Stimulated activated naive CD4-positive, alpha-beta T cell treated with Interleukin-2 at 50 U/mL for 16 hours (primary cell): ENCODE measurements around the gene TMEM98.
"Not testable (repeated sequence)": the region's sequence is repeated elsewhere in the genome, so short reads cannot be mapped to it uniquely, and the experiment has no call there.

Experiments used
- DNase-seq: peaks from one replicate; lab custom pipeline; 2025; lab: John Stamatoyannopoulos, UW

The TMEM98 gene

DNA sequence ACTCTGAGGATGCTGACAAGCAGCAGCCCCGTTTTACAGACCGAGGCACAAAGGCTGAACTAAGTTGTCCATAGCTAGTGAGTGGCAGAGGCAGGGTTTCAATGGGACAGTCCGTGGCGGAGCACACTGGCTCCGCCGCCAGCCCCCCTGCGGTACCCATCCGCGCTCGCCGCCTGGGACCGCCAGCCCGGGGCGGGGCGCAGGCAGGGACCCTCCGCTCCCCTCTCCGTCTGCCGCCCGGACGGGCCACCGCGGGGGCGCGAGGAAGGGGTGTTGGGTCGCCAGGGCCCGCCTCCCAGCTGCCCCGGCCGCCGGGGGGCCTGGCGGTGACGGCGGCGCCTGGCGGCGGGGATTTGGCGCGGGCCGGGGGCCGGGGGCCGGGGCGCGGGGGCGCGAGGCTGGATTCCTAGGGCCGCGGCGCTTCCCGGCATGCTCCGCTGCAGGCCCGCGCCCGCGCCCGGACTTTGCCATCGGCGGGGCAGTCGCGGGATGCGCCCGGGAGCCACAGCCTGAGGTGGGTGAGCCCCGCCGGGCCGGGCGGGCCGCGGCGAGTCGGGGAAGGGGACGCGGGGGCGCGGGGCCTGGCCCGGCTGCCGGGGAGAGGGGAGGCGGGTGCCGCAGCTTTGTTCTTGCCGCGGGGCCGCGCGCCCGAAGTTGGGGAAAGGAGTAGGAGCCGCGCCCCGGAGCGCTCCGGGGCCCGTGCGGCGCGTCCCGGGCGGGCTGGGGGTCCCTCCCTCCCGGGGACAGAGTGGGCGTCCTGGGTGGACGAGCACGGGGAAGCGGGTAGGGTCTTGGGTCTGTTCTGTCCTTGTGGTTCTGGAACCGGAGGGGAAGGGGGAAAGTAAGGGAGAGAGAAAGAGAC is at the start of gene TMEM98:
Gene TMEM98 (plus strand): TSS at position 430 of the 862 bp plus-strand sequence. CDS start 3,376 bp downstream, outside the sequence.
- DNase-seq = no peak

DNA sequence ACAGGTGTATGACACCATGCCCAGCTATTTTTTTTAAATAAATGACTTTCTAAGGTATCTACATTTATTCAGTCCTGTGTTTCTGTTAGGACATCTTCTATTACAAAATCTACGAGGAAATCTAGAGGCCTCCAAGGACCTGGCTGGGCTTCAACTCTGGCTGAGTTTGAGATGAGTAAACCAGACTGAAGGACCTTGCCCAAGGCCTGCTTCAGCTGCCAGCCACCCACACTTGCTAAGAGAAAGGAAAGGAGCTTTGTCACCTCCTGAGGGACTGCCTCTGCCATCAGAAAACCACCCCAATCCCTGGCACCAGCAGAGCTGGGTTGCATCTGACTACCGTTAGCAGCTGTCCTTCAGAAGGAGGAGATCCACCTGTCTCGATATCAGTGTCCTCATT is 49.7 kb upstream of the TMEM98 start:
- no peak for DNase-seq

- DNase-seq = no peak
These were observed 48.8 kb upstream of the TMEM98 start for GRCh38 chr17:32879134-32879533.

DNA sequence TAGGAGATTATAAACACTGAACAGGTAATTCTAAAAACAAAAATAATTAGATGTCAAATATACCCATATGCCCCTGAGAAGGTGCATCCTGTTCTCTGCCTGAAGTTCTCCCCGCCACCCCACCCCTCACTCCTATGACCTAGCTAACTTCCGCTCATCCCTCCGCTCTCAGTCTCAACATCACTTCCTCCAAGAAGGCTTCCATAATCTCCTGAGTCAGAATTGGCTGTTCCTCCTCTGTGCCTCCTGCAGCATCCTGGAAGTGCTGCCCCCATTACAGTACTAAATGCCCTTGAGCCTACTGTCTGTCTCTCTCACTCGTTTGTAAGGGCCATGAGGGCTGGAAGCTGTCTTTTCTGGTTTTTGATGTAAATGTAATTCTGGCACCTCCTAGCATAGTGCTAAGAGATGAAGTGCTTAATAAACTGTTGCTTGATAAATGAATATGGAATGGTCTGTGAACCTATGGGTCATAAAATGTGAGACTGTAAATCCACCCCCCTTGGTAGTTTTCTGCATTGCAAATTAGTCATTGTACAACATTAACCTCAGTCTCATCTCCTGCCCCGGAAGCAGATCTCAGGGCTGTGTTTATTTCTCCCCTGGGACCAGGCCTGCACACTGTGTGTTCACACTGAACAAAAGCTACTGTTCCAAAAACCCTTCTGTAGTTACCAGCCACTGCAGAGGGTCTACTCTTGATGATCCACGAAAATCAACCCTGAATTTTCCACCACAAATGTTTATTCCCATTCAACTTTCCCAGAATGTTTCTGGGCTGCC is 47.1 kb upstream of the TMEM98 start:
- DNase-seq = no peak

DNA sequence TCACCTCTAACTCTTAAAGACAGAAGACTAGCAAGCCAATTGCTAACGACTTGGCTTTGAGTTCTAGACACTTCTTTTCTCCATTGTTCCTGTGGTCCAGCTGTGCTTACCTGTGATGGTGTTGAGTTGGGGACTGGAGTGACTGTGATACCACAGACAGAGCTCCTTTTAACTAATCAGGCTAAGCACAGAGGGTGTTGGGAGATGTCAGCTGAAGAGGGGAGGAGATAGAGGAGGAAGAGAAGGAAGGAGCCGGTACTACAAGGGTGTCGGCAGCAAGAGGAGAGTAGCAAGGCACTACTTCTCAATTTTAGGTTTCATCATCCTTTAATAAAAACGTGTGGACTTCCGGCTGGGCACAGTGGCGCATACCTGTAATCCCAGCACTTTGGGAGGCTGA is 45.9 kb upstream of the TMEM98 start:
- no peak for DNase-seq

GRCh38 chr17:32882734-32883133 is 45.2 kb upstream of the TMEM98 start:
- peak; percentile 23 for DNase-seq

- DNase-seq = not testable (repeated sequence)
These were observed 41.0 kb upstream of the TMEM98 start for GRCh38 chr17:32886951-32887350.

GRCh38 chr17:32887410-32887809 is 40.5 kb upstream of the TMEM98 start:
- not testable (repeated sequence) for DNase-seq

- no peak for DNase-seq
These were observed 33.7 kb upstream of the TMEM98 start for GRCh38 chr17:32894245-32894644.

- DNase-seq = no peak
These were observed 31.2 kb upstream of the TMEM98 start for GRCh38 chr17:32896647-32897258.

DNA sequence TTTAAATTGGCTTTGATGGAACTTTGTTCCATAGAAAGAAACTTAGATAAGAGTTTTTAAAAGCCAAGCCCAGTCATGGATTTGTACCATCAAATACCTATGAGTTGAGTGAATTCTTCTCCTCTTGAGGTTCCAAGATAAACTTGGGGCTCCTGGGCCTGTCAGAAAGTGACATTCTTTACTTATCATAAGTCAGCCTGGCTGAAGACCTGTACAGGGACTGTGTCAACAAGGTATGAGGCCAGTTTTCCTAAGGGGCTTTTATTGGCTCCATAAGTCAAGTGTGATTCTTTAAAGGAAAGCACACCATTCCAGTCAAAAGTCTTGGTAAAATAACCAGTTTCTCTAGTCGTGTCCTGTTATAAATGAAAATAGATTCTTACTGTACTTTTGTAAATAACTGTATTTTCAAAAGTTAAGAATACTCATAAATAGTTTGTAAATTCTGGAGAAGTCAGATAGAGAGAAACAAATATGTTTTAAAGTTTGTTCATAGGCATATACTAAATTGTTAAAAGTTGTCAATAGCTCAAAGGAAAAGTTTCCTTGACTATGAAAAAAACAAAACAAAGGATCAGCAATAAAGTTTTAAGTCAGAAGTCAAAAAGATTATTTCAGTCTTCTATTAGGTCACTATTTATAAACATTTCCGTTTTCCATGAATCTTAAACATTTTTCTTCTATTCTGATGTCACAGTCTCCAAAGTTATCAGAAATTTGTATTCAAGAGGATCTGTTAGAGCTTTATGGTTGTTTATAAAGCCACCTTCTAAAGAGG is 28.5 kb upstream of the TMEM98 start:
- DNase-seq = no peak

DNA sequence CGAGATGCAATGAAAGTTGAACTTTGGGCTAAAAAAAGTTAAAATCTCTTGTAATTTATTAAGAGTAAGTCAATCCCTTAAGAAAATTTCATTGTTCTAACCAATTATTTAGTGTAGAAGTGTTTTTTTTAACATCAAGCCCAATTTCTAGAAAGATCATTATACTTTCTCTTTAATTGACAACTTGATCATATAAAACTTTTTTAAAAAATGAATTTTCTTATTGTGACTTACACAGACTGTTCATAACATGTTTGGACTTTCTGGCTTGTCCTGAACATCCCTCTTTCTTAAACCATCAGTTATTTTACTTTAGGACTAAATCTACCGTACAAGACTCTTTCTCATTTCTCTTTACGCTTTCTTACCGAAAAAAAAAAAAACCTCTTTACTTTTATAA is 26.2 kb upstream of the TMEM98 start:
- no peak for DNase-seq

- no peak for DNase-seq
These were observed 23.9 kb upstream of the TMEM98 start for GRCh38 chr17:32903774-32904673.

DNA sequence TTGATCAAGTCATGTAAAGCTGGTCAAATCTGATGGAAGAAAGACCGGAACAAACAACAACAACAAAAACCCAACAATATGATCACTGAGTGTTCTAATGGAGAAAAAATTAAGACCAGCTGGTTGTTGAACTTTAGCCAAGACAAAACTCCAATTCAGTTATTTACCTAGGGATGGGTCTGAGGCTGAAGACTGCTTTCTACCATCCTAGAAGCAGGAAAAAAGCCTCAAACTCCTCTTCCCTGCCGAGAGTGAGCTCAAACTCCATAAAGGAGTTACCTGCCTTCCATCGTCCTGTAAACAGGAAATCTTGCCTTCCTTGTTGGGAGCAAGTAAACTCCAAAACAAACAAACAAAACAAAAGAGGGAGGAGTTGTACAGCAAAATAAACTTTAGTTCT is 23.1 kb upstream of the TMEM98 start:
- no peak for DNase-seq

- DNase-seq = no peak
These were observed 20.4 kb upstream of the TMEM98 start for GRCh38 chr17:32907583-32907982.

GRCh38 chr17:32909787-32910369 is 18.1 kb upstream of the TMEM98 start:
- peak; percentile 45 for DNase-seq

DNA sequence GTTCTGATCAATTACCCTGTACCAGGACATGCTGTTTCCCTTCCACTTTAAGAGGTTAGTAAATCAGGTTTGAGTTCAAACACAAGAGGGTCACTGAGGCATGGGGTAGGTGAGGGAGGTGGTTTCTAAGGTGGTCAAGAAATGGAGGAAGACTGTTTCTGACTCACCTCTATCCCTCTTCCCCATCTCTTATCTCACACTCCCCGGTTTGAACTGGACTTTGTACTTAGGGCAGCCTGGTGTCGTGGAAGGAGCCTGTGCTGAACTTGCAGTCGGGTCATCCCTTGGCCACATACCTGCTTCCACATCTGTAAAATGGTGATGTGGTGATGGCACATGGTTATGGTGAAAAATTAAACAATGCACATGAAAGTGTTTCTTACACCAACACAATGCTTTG is 17.2 kb upstream of the TMEM98 start:
- DNase-seq = no peak

DNA sequence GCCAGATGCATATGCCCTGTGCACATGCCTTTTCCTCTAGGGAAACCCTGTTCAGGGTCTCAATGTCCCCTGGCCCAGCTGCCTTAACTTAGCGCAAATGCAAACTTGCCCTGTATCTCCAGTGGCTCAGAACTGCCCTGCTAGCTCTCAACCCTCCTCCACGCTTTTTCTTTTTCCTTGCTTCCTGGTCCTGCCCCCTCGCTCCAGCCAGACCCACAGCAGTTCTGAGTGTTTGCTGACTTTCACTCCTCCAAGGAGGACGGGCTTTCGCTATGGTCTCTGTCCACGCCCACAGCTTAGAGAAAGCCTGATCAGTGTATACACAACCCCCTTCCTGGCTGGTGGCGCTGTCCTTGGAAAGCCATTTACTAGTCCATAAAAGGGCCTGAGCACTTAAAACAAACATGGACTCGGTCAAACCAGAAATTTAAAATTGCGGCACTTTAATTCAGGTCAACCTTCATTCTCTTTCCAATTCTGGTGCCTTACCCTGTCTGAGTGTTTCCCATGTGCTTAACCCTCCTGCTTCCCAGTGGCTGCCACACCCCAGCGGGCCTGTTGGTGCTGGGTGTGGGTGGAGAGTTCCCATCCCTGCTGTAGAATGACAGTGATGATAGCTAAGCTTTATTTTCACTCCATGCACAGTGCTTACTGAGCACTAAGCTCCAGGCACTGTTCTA is 15.6 kb upstream of the TMEM98 start:
- no peak for DNase-seq

DNA sequence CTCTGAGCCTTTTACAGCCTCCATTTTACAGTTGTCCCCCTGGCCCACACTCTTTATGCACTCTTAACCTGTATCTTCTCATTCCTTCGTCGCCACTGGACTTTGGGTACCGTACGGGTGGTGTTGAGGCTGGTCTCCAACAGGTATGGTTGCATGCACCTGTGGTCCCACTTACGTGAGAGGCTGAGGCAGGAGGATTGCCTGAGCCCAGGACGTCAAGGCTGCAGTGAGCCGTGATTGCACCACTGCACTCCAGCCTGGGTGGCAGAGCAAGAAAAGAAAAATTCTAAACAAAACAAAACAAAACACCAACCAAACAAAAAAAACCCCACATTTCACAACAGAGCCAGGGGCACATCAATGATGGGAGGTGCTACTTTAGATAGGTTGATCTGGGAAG is 14.4 kb upstream of the TMEM98 start:
- DNase-seq = no peak

DNA sequence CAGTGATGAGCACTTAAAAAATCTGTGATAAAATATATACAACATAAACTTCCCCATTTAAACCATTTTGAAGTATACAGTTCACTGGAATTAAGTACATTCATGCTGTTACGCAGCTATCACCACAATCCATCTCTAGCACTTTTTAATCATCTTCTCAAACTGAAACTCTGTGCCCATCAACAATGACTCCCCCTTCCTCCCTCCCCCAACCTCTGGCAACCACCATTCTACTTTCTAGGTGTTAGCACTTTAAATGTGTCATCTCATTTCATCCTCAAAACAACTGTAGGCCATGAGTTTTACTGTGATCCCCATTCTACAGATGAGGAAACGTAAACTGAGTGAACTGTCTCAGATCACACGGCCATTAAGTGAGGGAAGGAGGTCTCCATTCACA is 13.8 kb upstream of the TMEM98 start:
- peak; percentile 6 for DNase-seq
